Kidney capillary endothelial cell (primary cell): ENCODE results near the gene ANKRD61.
A peak's percentile ranks its signal among the peaks of the same experiment; 100 is the strongest.
"Not testable (repeated sequence)": the region's sequence is repeated elsewhere in the genome, so short reads cannot be mapped to it uniquely, and the experiment has no call there.

ENCODE experiments used
- DNase-seq: peaks from one replicate; pipeline ENCODE4 v3.0.0-alpha.2; 2018; ENCODE audit warnings: low spot score

Gene ANKRD61

DNA sequence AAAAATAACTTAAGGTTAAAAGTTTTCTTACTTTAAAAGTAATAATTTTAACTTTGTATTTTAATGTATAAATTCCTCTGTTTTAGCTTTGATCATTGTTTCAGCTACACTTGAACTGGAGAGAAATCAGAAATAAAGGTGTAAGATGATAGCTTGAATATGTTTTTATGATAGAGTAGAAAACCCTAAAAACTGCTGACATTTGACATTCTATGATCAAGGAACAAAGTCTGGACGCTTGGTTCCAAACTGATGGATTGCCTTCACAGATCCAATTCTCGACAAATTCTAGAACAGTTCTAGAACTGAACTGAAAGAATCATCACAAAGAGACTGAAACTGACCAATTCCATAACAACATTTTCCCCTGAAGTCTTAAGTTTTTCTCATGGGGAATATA, at the start of gene ANKRD61:
Gene ANKRD61, plus strand, starts transcription at position 389 of the 400 bp plus-strand sequence. Its CDS starts 0 bp downstream, at position 389.
- no peak for DNase-seq

DNA sequence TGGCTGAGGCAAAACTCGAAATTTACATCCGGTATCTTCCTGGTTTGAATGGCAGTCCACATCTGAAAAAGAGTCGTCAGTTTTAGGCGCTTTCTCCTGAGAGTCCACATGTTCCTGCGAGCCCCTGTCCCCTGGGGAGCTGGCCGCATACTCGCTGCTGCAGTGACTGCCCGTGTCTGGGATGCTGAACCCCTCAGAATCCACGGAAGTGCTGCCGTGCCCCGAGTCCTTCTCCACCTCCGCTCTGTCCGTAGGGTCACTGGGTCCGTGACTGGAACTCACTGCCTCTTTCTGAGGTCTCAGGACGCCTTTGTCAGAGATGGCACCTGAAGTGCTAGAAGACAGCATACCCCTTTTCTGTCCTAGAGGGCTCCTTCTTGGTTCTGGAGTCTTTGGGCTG, 44.1 kb upstream of the ANKRD61 start:
- DNase-seq: not testable (repeated sequence)

DNA sequence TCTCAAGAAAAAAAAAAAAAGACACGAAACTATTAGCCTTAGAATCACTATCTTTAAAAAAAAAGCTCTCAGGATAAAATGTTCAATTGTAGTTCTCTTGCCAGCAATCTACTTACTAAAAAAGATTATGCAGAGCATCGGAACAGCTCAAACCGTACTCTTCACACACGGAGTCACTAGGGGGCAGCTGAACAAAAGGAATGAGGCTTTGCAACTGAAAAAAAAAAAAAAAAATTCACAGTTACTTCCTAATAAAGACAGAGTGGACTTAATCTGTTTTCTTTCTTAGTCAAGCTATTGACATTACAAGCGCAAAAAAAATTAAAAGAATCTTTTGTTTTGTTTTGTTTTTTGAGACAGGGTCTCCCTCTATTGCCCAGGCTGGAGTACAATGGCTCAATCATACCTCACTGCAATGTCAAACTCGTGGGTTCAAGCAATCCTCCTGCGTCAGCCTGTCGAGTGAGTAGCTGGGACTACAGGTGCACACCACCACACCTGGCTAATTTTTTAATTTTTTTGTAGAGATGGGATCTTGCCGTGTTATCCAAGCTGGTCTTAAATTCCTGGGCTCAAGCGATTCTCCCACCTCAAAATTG, 33.9 kb upstream of the ANKRD61 start:
- peak; percentile 32 for DNase-seq

DNA sequence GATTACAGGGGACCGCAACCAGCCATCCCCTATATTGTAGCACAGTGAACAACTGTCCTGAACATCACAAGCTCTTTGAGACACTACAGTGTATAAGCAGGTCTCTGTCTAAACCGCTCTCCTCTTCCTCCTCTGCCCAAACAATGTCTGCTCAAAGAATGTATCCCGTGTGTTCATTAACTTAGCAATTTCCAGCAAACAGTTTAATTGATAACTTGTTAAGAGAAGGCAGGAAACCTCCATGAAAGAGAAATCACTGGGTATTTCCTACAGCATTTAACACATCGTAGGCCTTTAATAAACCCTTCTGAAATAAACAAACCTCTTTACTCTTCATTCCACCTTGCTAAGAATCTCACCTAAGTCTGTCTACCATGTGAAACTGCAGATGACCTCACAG, 23.8 kb upstream of the ANKRD61 start:
- no peak for DNase-seq

DNA sequence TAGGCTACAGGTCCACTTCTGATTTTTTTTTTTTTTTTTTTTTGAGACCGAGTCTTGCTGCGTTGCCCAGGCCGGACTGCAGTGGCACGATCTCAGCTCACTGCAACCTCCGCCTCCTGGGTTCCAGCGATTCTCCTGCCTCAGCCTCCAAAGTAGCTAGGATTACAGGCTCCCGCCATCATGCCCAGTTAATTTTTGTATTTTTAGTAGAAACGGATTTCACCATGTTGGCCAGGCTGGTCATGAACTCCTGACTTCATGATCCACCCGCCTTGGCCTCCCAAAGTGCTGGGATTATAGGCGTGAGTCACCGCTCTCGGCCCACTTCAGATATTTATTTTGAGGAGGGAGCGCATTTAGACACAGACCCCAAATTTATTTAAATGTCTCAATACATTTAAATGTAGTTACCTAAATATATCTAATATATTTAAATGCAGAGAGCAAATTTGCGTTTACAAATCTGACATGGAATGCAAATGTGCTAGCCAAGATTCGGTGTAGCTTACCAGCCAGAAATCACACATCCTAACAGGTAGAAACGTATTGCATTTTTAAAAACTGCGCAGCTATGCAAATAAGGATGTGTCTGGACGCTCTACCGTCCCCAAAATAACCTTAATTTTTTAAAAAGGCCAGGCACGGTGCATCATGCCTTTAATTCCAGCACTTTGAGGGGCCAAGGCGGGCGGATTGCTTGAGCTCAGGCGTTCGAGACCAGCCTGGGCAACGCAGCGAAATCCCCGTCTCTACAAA, 23.2 kb upstream of the ANKRD61 start:
- DNase-seq: not testable (repeated sequence)

DNA sequence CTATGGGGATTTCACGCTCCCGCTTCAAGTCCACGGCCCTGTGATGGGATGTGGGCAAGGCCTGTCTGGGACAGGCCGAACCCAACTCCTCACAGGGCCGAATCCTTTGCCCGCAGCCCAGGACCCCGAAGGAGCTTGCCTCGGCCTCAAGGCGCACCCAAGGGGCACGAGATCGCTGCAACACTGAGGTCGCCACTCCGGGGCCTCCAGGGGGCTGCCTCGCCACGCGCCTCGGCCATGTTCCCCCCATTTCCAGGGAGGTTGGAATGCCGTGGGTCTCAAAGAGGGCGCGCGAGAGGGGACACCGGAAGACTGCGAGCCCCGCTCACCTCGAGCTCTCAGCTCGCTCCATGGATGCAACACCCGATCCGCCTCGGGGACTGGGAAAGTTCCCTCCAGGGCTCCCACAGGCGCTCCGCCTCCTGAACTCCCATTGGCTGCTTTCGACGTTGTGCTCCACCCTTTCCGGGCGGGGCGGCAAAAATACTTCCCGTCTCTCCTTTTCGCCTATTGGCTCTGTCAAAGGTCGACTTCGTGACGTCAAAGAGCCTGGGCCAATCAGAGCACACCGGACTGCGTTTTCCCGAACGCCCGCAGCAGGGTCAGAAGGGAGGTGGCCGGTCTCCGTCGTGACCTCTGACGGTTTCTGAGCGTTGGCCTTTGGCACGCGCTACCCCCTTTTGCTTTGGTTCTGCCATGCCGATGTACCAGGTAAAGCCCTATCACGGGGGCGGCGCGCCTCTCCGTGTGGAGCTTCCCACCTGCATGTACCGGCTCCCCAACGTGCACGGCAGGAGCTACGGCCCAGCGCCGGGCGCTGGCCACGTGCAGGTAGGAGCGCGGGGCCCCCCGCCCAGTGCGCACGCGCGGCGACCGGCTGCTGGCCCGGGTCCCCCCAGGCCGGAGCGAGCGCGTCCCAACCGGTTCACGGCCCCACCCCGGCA, 22.2 kb upstream of the ANKRD61 start, which contains the start of the genes AIMP2 and PMS2:
Gene AIMP2, plus strand, starts transcription at position 605 of the 944 bp plus-strand sequence. Its CDS starts 92 bp downstream, at position 697.
Gene PMS2, minus strand, starts transcription at position 382 of the 944 bp plus-strand sequence. Its CDS starts 30 bp downstream, at position 352.
- peak; percentile 98 for DNase-seq

DNA sequence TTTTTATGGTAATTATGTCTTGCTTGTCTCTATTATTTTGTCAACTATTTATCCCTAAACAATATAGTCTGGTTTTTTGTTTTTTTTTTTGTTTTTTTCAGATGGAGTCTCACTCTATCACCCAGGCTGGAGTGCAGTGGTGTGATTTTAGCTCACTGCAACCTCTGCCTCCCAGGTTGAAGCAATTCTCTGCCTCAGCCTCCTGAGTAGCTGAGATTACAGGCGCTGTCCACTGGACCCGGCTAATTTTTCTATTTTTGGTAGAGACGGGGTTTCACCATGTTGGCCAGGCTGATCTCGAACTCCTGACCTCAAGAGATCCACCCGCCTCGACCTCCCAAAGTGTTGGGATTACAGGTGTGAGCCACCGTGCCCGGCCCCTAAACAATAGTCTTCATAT, 20.8 kb upstream of the ANKRD61 start:
- DNase-seq: not testable (repeated sequence)

DNA sequence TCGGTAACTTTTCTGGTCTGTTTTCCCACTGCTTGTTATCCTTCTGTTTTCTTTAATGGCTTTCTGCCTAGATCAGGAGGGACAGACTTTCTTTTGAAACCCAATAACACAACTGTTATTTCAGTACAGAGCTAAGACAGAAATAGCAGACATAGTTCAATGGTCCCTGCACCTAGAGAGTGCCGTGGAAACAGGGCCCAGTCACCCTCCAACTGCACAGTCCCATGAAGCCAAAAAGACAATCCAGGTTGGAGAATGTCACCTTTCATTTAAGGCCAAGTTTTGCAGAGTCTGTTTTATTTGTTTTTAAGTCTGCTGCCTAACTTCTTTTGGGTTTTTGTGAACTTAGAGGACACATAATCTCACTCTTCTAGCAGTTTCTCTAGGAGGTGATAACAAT, 19.6 kb upstream of the ANKRD61 start:
- DNase-seq: no peak

DNA sequence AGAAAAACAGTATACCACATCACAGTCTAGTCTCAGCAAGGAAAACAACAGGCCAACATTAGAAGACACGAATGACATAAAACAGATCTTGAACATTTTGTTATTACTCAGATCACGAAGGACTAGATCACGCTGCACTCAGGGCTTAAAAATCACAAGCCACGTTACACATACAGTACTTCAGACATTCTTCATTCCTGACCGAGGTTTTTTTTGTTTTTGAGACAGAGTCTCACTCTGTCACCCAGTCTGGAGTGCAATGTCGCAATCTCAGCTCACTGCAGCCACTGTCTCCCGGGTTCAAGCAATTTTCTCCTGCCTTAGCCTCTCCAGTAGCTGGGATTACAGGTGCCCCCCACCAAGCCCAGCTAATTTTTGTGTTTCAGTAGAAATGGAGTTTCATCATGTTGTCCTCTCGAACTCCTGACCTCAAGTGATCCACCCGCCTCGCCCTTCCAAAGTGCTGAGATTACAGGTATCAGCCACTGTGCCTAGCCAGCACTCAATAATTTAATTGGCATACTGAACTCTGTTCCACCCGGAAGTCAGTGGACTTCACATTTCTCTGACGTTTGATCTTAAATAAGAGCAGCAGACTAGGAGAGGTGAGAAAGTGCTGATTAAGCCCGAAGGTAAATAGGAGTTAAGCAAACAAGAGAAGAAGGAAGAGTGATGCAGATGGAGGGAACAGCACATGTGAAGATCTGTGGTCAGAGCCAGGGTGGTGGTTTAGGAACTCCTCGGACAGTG, 18.6 kb upstream of the ANKRD61 start:
- DNase-seq: no peak

DNA sequence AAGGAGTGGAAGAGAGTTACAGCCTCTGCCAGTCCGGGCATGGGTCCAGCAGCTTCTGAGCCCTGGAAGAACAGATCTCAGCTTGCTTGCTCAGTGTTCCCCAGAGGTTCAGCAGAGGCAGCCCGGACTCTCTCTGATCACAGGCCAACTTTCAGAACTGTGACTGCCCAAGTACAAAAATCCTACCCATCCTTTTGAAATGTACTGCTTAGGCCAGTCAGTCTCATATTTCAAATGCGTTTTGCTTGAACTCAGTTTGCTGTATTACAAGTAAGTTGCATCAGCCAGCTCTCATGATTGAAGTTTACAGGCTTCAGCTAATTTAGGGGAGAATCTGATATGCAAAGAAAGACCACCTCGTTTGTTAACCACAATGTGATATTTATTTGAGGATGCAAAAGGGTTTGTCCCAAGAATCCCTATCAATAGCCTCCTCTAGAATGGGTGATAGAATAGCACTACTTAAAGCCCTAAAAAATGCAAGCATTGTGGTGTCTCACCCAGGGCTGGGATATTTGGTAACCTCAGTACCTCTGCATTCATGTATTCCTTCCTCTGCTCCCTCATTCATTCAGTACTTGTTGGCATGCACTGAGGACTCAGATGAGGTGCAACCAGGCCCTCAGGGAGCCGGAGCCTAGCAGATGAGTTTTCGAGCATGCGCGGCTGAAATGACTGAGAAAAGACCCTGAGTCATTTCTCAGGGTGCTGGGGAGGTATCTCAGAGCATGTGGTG, 15.1 kb upstream of the ANKRD61 start:
- no peak for DNase-seq

DNA sequence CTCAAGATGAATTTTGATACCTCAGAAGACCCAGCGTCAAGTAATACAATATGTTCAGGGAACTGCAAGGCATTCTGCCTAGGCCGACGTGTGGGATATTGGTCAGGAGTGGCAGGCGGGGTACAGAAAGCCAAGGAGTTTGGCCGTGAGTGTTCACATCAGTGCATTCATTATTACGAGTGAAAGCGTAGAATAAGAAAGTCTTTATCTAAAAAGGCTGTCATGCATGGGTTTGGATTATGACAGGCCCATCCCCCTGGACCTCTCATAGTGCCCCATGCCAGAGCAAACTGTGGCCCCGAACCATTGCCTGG, 14.6 kb upstream of the ANKRD61 start:
- no peak for DNase-seq

DNA sequence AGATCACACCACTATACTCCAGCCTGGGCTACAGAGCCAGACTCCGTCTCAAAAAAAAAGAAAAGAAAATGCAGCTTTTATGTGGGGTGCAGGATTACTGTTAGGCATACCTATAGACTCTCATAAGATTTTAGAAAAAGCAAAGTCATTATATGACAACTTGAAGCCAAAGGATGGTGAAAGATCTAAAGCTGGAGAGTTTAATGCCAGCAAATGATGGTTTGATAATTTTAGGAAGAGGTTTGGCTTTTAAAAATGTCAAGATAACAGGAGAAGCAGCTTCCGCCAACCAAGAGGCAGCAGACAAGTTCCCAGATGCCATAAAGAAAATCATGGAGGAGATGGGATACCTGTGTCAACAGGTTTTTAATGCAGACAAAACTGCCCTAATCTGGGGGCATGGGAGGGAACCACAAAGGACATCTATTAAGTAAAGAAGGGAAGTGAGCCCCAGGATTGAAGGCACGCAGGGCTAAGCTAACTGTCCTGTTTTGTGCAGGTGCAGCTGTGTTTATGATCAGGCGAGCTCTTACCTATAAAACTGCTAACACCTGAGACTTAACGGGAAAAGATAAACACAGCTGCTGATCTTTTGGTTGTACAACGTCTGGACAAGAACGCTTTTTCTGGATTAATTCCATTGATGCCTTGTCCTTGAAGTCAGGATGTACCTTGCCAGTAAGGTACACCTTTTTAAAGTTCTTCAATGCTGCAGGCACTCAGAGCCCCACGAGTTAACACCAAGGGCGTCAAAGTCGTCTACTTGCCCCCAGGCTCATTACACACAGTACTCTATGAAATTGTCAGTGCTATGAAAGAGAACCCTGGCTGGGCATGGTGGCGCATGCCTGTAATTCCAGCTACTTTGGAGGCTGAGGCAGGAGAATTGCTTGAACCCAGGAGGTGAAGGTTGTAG, 10.5 kb upstream of the ANKRD61 start:
- DNase-seq: no peak

DNA sequence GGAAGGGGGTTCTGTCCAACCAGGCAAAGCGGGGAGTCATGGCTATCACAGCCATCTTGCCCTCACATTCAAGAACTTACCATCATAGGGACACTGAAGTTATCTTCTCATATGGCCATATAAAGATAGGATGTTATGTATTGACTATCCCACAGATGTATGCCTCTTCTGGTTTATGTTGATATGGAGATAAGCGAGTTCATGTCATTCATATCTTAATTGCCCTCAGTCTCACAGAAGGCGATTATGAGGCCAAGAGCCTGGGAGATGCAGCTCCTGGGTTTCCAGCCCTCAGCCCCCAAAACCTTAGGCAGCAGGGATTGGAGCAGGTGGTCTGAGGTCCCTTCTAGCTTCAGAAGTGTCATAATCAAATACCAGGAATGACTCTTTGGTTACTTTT, 8.5 kb upstream of the ANKRD61 start:
- DNase-seq: no peak

DNA sequence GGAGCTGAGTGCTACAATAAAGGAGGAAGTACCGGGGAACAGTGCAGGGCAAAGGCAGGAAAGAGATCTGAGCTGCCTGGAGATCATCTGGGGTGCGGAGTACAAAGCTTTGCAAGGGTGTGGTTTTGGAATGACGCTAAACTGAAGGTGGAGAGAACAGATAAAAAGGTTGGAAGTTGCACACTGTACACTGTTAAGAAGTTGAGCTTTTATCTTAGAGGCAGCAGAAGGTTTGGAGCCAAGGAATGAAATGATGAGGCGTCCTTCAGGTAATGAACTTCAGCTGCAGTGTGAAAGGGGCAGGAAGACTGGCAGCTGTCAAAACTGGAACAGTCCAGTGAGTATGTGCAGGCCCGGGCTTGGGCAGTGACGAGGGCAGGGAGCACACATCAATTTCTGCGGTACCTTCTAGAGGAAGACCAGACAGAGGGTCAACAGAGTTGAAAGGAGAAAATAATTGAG, 7.2 kb upstream of the ANKRD61 start:
- no peak for DNase-seq

DNA sequence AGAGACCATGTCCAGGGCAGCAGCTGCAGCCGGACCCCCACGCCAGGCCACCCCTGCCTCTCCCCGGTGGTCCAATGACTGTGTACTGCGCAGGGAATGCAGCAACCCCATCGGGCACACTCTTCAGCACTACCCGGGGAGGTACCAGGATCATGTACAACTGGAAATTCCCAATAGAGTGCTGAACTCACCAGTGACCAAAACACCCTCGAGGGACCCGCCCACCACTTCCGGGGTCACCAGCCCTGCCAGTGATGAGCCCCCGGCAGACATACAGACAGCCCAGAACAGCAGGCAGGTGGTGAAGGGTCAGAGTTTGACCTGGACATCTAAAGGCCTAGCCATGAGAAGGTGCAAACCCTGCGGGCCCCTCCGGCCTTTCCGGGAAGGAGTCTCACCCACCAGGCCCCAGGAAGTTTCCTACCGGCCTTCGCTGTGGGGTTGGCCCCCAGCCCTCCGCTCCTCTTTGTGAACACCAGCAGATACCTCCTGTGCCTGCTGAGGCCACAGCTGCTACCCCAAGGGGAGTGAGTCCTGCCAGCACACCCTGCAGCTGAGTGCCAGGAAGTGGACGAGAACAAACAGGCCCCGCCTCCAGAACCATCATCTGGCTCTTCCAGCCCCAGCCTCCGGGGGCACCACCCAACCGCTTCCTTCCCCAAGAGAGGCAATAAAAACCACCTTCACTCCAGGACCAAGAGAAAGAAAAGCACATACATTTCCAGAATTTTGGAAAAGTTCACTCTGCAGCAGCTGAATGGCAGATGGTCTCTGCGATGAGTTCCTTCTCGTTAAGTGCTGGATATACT, 5.0 kb upstream of the ANKRD61 start:
- DNase-seq: peak; percentile 18

DNA sequence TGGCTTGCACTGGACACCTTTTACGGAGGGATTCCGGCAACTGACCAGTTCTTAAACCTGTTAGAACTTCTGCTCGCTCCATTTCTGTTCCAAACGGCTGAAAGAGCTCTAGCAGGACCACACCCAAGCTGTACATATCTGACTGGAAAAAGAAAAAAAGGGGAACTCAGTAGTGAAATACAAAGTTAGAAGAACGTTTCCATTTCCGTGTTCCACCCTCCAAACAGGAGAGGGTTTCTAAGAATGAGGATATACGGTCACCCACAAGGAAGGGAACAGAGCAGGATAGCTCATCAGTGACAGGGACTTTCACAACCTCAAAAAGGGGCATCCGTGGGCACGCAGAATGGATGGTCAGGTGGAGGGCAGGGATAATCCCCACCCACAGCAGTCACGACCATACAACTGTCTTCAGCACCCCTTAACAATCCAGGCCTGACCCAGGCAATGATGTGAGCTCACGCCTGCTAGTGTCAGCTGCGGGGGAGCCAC, 4.3 kb upstream of the ANKRD61 start:
- no peak for DNase-seq

DNA sequence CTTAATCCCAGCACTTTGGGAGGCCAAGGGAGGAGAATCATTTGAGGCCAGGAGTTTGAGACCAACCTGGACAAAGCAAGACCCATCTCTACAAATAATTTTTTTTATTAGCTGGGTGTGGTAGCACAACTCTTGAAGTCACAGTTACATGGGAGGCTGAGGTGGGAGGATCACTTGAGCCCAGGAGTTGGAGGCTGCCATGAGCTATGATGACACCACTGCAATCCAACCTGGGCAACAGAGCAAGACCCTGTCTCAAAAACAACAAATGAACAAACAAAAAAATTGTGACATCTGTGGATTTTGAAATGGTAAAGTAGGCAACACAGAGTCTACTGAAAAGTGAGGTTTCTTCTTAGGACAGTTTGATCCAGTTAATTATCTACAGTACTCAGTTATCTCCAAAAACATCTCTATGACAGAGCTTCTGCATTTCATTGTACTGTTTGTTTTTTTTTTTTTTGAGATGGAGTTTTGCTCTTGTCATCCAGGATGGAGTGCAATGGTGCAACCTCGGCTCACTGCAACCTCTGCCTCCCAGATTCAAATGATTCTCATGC, 3.3 kb upstream of the ANKRD61 start:
- DNase-seq: no peak

DNA sequence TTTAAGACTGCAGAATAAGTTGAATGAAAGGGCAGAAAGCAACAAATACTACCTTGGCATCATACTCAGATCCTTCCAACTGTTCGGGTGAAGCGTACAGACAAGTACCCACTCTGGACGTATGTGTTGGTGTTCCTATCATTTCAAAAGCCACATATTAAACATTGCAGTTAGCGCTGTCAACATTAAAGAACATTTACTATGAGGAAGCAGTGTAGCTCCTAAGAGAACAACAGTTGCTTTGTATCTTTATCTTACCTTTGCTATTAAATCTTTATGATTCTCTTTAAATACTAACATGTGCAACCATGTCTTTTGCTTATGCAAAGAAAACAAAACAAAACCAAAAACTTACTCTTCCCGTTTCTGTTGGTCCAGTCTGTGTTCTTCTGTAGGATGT, 2.6 kb upstream of the ANKRD61 start:
- no peak for DNase-seq

DNA sequence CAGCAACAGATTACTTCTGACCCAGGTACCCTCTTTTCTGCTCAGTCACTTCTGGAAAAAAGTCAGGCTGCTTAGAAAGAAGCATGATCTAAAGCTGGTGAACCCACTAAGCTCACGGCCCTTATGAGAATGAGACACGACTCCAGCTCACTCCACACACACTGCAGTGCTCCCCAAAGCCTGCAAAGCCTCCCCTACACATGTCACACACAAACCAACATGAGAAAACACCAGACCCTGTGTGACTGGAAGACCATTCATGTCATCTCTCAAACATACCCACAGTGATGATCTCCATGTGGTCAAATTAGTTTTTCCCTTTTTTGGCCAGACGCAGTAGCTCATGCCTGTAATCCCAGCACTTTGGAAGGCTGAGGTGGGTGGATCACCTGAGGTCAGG, 391 bp downstream of the ANKRD61 start:
- no peak for DNase-seq
